HepG2 (cell line): ENCODE results near the gene DDRGK1. TPM values are rescaled to one million over a fixed set of nuclear protein-coding genes. Genes with fewer than 3 reads are reported as not detected.

ENCODE experiments used
- ARID3A ChIP-seq: IDR thresholded peaks from 2 replicates; pipeline ENCODE4 v1.6.1; 2012; ENCODE audit warnings: low read depth, low read length, improper control_type of control experiment
- CBFB ChIP-seq: sonication (generic); formaldehyde crosslinking; IDR thresholded peaks from 2 replicates; pipeline ENCODE4 v1.4.0; 2020; ENCODE audit warnings: missing genetic modification reagents
- FOXJ3 ChIP-seq: sonication (generic); formaldehyde crosslinking; IDR thresholded peaks from 2 replicates; pipeline ENCODE4 v1.4.0; 2020; ENCODE audit warnings: missing genetic modification reagents, mild to moderate bottlenecking, borderline replicate concordance
- FOXO1 ChIP-seq: sonication (generic); formaldehyde crosslinking; IDR thresholded peaks from 2 replicates; pipeline ENCODE4 v1.4.0; 2020; ENCODE audit warnings: missing genetic modification reagents
- PPARG ChIP-seq: conservative IDR thresholded peaks from 2 replicates; pipeline ENCODE4 v1.6.1; 2016; ENCODE audit warnings: missing biosample characterization, missing genetic modification reagents
- TFAP4 ChIP-seq: sonication (generic); IDR thresholded peaks from 2 replicates; pipeline ENCODE4 v1.6.1; 2016; ENCODE audit warnings: low read depth, borderline replicate concordance
- TFE3 ChIP-seq: IDR thresholded peaks from 2 replicates; pipeline ENCODE4 v1.6.1; 2016
- ZBTB43 ChIP-seq: sonication (generic); formaldehyde crosslinking; conservative IDR thresholded peaks from 2 replicates; pipeline ENCODE4 v1.4.0; 2020; ENCODE audit warnings: missing genetic modification reagents
- ZBTB44 ChIP-seq: sonication (generic); formaldehyde crosslinking; IDR thresholded peaks from 2 replicates; pipeline ENCODE4 v1.4.0; 2020; ENCODE audit warnings: missing genetic modification reagents
- ZNF18 ChIP-seq: sonication (generic); formaldehyde crosslinking; IDR thresholded peaks from 2 replicates; pipeline ENCODE4 v1.8.0; 2022; ENCODE audit warnings: mild to moderate bottlenecking, missing genetic modification reagents; ENCODE audit not compliant: insufficient replicate concordance
- ZNF3 ChIP-seq: IDR thresholded peaks from 2 replicates; pipeline ENCODE4 v1.7.0; 2017; ENCODE audit warnings: inconsistent platforms
- ZNF362 ChIP-seq: sonication (generic); formaldehyde crosslinking; IDR thresholded peaks from 2 replicates; pipeline ENCODE4 v1.4.0; 2020; ENCODE audit warnings: missing genetic modification reagents, mild to moderate bottlenecking, borderline replicate concordance
- ZNF383 ChIP-seq: sonication (generic); formaldehyde crosslinking; IDR thresholded peaks from 2 replicates; pipeline ENCODE4 v1.4.0; 2020; ENCODE audit warnings: missing genetic modification reagents, mild to moderate bottlenecking, borderline replicate concordance
- ZNF629 ChIP-seq: sonication (generic); formaldehyde crosslinking; conservative IDR thresholded peaks from 2 replicates; pipeline ENCODE4 v1.5.0; 2020; ENCODE audit warnings: missing genetic modification reagents
- ZNF770 ChIP-seq: sonication (generic); formaldehyde crosslinking; IDR thresholded peaks from 2 replicates; pipeline ENCODE4 v1.5.0; 2020; ENCODE audit warnings: mild to moderate bottlenecking, missing genetic modification reagents
- polyA plus RNA-seq, 8 experiments: library from polyadenylated mRNA; depleted of rRNA in 3 of 8; stranded (reverse) in 7 of 8; unstranded in 1 of 8; fragments of >200 nt; fragmentation: Illumina TruSeq in 4 of 8; extraction: Trizol in 4 of 8; gene quantifications; 2 replicates each; pipeline versions ENCODE4 v1.2.1 to v1.2.3, GENCODE V29; 2011 to 2016; ENCODE audit warnings: low read depth in 4 of 8, missing spikeins in 1 of 8, mixed read lengths in 1 of 8; ENCODE audit not compliant: insufficient read depth in 1 of 8
- total RNA-seq, 5 experiments: library from RNA; depleted of rRNA; stranded (reverse); fragments of >200 nt; fragmentation: Illumina TruSeq; extraction: Trizol; gene quantifications; 2 replicates each; pipeline ENCODE4 v1.2.3, GENCODE V29; 2016; ENCODE audit warnings: low read depth in 1 of 5

Gene DDRGK1
- total and polyA plus RNA-seq, 2 of the 13 experiments (the other 11 are each of a cell fraction or from before 2014, with no cell fraction given): 96.7 to 149 TPM

GRCh38 chr20:3224681-3225421, 20.4 kb upstream of the DDRGK1 start (continued):
- peak; percentile 88 for TF ChIP-seq PPARG (CRISPR knock-in tag)
- TF ChIP-seq ZNF629 (CRISPR knock-in tag): peak; percentile 71; the same call in 1 of the 2 replicates
- TF ChIP-seq CBFB (CRISPR knock-in tag): peak; percentile 47; the same call in 1 of the 2 replicates
- TF ChIP-seq ZNF770 (CRISPR knock-in tag): peak; percentile 95
- no peak for TF ChIP-seq ZNF383 (CRISPR knock-in tag)
- TF ChIP-seq ZNF18: peak; percentile 91
- TF ChIP-seq TFAP4: peak; percentile 80
- TF ChIP-seq ZNF3: peak; percentile 73; the same call in 1 of the 2 replicates
- no peak for TF ChIP-seq ZBTB44
- peak; percentile 77; the same call in 1 of the 2 replicates for TF ChIP-seq FOXJ3 (CRISPR knock-in tag)
- TF ChIP-seq ZBTB43: 0 out of 2 replicates have a peak, but pooled peaks have one; percentile 43
- peak; percentile 73 for TF ChIP-seq TFE3
- peak; percentile 88 for TF ChIP-seq FOXO1 (CRISPR knock-in tag)
- TF ChIP-seq ZNF362 (CRISPR knock-in tag): peak; percentile 99
- TF ChIP-seq ARID3A: 0 out of 2 replicates have a peak, but pooled peaks have one; percentile 19
